OCI-LY1 (cell line): ENCODE results near the gene PLGRKT.

Experiments used
- H2AFZ ChIP-seq: fragments of 200-600 bp; sonication (generic), shearing (Covaris generic); 2 replicates; pipeline ENCODE4 v1.6.0; 2014; ENCODE audit warnings: antibody characterized with exemption, mild to moderate bottlenecking, low read length
- H3F3A ChIP-seq: fragments of 200-600 bp; sonication (generic), shearing (Covaris generic); 2 replicates; pipeline ENCODE4 v1.6.0; 2014; ENCODE audit warnings: mild to moderate bottlenecking, antibody characterized with exemption, low read length, moderate library complexity; ENCODE audit not compliant: insufficient read depth
- H3K27ac ChIP-seq: fragments of 200-600 bp; sonication (generic); 2 replicates; pipeline ENCODE4 v1.5.1; 2014; ENCODE audit warnings: low read length, mixed run types, mild to moderate bottlenecking, low read depth; ENCODE audit not compliant: poor library complexity, severe bottlenecking
- H3K27me3 ChIP-seq: fragments of 200-600 bp; sonication (generic); 2 replicates; pipeline ENCODE4 v1.6.0; 2014; ENCODE audit warnings: antibody characterized with exemption, mild to moderate bottlenecking, low read length, moderate library complexity; ENCODE audit not compliant: insufficient read depth
- H3K36me3 ChIP-seq: fragments of 200-600 bp; sonication (generic); 2 replicates; pipeline ENCODE4 v1.6.1; 2014; ENCODE audit warnings: mild to moderate bottlenecking, antibody characterized with exemption, low read length, moderate library complexity, mixed read lengths; ENCODE audit not compliant: insufficient read depth
- H3K4me1 ChIP-seq: fragments of 200-600 bp; sonication (generic); 2 replicates; pipeline ENCODE4 v1.5.1; 2014; ENCODE audit warnings: mild to moderate bottlenecking, low read length, moderate library complexity; ENCODE audit not compliant: insufficient read depth, severe bottlenecking
- H3K4me2 ChIP-seq: fragments of 200-600 bp; sonication (generic), shearing (Covaris generic); 2 replicates; pipeline ENCODE4 v1.6.1; 2014; ENCODE audit warnings: low read length
- H3K4me3 ChIP-seq: fragments of 200-600 bp; sonication (generic); 2 replicates; pipeline ENCODE4 v1.5.1; 2014; ENCODE audit warnings: low read length, low read depth, mild to moderate bottlenecking, mixed read lengths; ENCODE audit not compliant: poor library complexity, severe bottlenecking
- H3K79me2 ChIP-seq: fragments of 200-600 bp; shearing (Covaris generic); 2 replicates; pipeline ENCODE4 v1.6.1; 2016; ENCODE audit warnings: mixed run types, low read length, mixed read lengths; ENCODE audit not compliant: insufficient read depth
- H3K9ac ChIP-seq: fragments of 200-600 bp; sonication (generic), shearing (Covaris generic); 2 replicates; pipeline ENCODE4 v1.6.1; 2014; ENCODE audit warnings: mild to moderate bottlenecking, low read length, mixed read lengths
- H3K9me2 ChIP-seq: fragments of 200-600 bp; sonication (generic), shearing (Covaris generic); 2 replicates; pipeline ENCODE4 v1.6.1; 2014; ENCODE audit warnings: low read depth, mild to moderate bottlenecking, low read length, mixed read lengths
- H3K9me3 ChIP-seq: fragments of 200-600 bp; shearing (Covaris generic); 2 replicates; pipeline ENCODE4 v1.6.1; 2014; ENCODE audit warnings: low read length, mixed read lengths
- H4K20me1 ChIP-seq: fragments of 200-600 bp; sonication (generic), shearing (Covaris generic); 2 replicates; pipeline ENCODE4 v1.6.0; 2016; ENCODE audit warnings: mild to moderate bottlenecking, low read length; ENCODE audit not compliant: insufficient read depth
- EZH2 ChIP-seq: fragments of 200-600 bp; sonication (generic), shearing (Covaris generic); IDR thresholded peaks from 2 replicates; pipeline ENCODE4 v1.8.0; 2017; ENCODE audit warnings: borderline replicate concordance, mixed run types, mild to moderate bottlenecking, antibody characterized with exemption, low read length, moderate library complexity, mixed read lengths
- TF ChIP-seq, protein P1 (sequence below): fragments of 200-600 bp; sonication (generic), shearing (Covaris generic); IDR thresholded peaks from 2 replicates; pipeline ENCODE4 v1.5.1; 2017; ENCODE audit warnings: mild to moderate bottlenecking, antibody characterized with exemption, low read length, moderate library complexity, mixed read lengths

Gene PLGRKT

DNA sequence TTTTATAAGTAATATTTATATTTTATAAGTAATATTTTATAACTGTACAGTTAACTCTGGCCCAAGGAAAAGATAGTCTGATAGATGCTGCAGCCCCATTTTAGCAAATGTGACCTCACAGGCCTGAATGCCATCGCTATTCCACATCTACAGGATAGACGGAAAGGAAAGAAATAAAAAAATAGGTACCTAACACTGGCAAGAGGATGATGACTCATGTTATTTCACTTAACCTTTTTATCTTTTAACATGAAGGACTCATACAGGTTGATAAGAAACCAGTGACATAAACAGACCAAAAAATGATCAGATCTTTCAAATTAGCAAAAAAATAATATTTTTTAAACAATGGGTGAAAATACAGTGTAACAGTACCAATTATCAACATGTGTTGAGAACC, 15.3 kb upstream of the PLGRKT start:
- Histone ChIP-seq H3K4me1 (peaks cover 19% of the 10 kb centered on the region), H3K9me3 (no peaks in the 10 kb centered on the region), H3K27ac (no peak overlapping the region)

DNA sequence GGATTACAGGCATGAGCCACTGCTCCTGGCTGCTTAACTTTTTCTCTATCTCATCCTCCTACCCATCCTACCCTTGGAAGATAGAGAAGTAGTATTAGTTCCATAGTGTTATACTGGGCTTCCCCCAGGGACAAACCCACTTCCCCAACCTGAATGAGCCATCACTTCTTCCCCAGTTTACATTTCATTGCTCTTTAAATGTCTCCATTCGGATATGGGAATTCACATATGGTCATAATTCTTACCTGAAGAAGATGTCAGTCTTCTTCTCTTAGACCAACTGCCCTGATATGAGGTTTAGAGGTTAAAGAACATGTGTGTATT, 14.5 kb upstream of the PLGRKT start:
- no peaks in the 10 kb centered on the region for H3K9me2 ChIP-seq
- H3K4me3 ChIP-seq, result no peak overlapping the region
- H3K9ac ChIP-seq, result no peak overlapping the region
- no peak overlapping the region for H3K4me2 ChIP-seq
- no peaks in the 10 kb centered on the region for H3K36me3 ChIP-seq
- no peaks in the 10 kb centered on the region for H4K20me1 ChIP-seq
- no peak for TF ChIP-seq EZH2
- TF ChIP-seq, protein P1, sequence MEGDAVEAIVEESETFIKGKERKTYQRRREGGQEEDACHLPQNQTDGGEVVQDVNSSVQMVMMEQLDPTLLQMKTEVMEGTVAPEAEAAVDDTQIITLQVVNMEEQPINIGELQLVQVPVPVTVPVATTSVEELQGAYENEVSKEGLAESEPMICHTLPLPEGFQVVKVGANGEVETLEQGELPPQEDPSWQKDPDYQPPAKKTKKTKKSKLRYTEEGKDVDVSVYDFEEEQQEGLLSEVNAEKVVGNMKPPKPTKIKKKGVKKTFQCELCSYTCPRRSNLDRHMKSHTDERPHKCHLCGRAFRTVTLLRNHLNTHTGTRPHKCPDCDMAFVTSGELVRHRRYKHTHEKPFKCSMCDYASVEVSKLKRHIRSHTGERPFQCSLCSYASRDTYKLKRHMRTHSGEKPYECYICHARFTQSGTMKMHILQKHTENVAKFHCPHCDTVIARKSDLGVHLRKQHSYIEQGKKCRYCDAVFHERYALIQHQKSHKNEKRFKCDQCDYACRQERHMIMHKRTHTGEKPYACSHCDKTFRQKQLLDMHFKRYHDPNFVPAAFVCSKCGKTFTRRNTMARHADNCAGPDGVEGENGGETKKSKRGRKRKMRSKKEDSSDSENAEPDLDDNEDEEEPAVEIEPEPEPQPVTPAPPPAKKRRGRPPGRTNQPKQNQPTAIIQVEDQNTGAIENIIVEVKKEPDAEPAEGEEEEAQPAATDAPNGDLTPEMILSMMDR, result no peak
- no peaks in the 10 kb centered on the region for H3F3A ChIP-seq
- H3K27ac ChIP-seq, result no peak overlapping the region
- H3K79me2 ChIP-seq, result no peaks in the 10 kb centered on the region
- H2AFZ ChIP-seq, result no peak overlapping the region
- H3K9me3 ChIP-seq, result no peaks in the 10 kb centered on the region
- peaks cover 19% of the 10 kb centered on the region for H3K4me1 ChIP-seq
- H3K27me3 ChIP-seq, result no peaks in the 10 kb centered on the region

More for the DNA sequence above, 15.3 kb upstream of the PLGRKT start:
- TF ChIP-seq, protein P1, result no peak
- TF ChIP-seq EZH2, result no peak
- Histone ChIP-seq H3F3A (no peaks in the 10 kb centered on the region), H3K36me3 (no peaks in the 10 kb centered on the region), H3K79me2 (no peaks in the 10 kb centered on the region), H3K9ac (no peak overlapping the region), H3K27me3 (no peaks in the 10 kb centered on the region), H3K4me2 (no peak overlapping the region), H3K4me3 (no peak overlapping the region), H3K9me2 (no peaks in the 10 kb centered on the region), H2AFZ (no peak overlapping the region), H4K20me1 (no peaks in the 10 kb centered on the region)

DNA sequence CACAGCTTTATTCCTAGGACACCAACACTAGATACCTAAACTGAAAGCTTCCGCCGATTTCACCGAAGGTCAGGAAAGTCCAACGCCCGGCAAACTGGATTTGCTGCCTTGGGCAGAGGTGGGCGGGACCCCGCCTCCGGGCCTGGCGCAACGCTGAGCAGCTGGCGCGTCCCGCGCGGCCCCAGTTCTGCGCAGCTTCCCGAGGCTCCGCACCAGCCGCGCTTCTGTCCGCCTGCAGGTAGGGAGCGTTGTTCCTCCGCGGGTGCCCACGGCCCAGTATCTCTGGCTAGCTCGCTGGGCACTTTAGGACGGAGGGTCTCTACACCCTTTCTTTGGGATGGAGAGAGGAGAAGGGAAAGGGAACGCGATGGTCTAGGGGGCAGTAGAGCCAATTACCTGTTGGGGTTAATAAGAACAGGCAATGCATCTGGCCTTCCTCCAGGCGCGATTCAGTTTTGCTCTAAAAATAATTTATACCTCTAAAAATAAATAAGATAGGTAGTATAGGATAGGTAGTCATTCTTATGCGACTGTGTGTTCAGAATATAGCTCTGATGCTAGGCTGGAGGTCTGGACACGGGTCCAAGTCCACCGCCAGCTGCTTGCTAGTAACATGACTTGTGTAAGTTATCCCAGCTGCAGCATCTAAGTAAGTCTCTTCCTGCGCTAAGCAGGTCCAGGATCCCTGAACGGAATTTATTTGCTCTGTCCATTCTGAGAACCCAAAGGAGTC, 12.8 kb upstream of the PLGRKT start, which contains the start of gene CD274:
Gene CD274 (plus strand): TSS at position 184 of the 733 bp plus-strand sequence. CDS start 5,572 bp downstream, outside the sequence.
- H3K4me1 ChIP-seq, result peaks cover 19% of the 10 kb centered on the region
- no peak for TF ChIP-seq EZH2
- TF ChIP-seq, protein P1, result peak; percentile 89
- peak within 1 kb of the TSS; percentile 17; the same call in 1 of the 2 replicates for H2AFZ ChIP-seq
- no peaks in the 10 kb centered on the region for H3K9me3 ChIP-seq
- peak within 1 kb of the TSS; percentile 61 for H3K4me3 ChIP-seq
- no peaks in the 10 kb centered on the region for H4K20me1 ChIP-seq
- peak within 1 kb of the TSS; percentile 66 for H3K4me2 ChIP-seq
- no peaks in the 10 kb centered on the region for H3F3A ChIP-seq
- no peak within 1 kb of the TSS for H3K27ac ChIP-seq
- H3K9me2 ChIP-seq, result no peaks in the 10 kb centered on the region
- H3K27me3 ChIP-seq, result no peaks in the 10 kb centered on the region
- no peaks in the 10 kb centered on the region for H3K79me2 ChIP-seq
- H3K9ac ChIP-seq, result peak within 1 kb of the TSS; percentile 48
- H3K36me3 ChIP-seq, result no peaks in the 10 kb centered on the region
